ENCODE results near the gene AHCYL1.

GRCh38 chr1:109963864-109964263, 20.7 kb upstream of the AHCYL1 start:
- no peak for TF ChIP-seq GATA3 (IDR thresholded peaks at IDR 0.05; ENCODE audit: low read depth, low read length)
- TF ChIP-seq GATA2 (IDR thresholded peaks at IDR 0.05; ENCODE audit: low read depth, low read length): no peak
